Fibroblast of skin of scalp (primary cell): Measurements from ENCODE around the gene NANOS2. TPM values are rescaled to one million over a fixed set of nuclear protein-coding genes. Genes with fewer than 3 reads are reported as not detected.

Experiments
- DNase-seq: peaks from one replicate; pipeline ENCODE4 v3.0.0-alpha.2; 2013
- polyA plus RNA-seq, 2 experiments: library from polyadenylated mRNA; unstranded; fragments of 120-200 nt; gene quantifications; one replicate each; pipeline ENCODE4 v1.2.1, GENCODE V29; 2013; ENCODE audit not compliant: insufficient read length in 2 of 2

The NANOS2 gene
- polyA plus RNA-seq (2013, experiment 1 of 2; ENCODE audit: insufficient read length) = not detected
- polyA plus RNA-seq (2013, experiment 2 of 2; ENCODE audit: insufficient read length) = not detected

DNA sequence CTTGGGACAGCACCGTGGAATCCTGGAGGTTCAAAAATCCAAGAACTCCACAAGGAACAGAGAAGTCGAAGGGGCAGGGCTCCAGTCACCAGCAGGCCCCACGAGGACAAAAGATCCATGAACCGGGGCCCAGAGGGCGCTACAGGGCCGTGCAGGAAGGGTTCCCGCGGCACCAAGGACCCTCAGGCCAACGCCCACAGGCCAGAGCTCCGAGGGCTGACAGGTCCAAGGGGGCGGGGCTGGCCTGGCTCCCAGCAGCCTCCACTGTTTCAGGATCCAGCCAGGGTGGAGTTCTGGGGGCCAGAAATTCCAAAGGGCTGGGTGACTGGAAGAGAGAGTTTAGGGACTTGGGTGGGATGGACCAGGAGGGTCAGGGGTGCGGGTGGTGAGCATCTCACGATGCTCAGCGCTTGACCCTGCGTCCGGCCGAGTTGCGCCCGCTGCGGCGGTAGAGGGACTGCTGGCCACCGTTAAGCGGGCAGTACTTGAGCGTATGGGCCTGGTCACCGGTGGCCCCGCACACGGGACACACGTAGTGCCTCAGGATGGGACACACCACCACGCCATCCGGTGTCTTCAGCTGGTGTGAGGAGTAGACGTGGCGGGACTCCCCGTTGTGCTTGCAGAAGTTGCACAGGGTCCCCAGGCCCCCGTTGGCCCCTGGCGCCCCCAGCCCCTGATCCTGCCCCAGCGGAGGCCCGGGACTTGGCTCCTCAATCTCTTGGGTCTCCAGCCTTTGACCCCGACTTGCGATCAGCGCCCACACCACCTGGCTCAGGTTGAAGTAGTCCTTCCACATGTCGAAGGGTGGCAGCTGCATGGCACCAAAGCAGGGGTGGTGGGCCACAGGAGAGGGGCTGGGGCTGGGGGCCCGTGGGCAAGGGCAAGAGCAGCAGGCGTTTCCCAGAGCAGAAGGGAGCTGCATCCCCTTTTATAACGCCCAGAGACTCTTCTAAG lies at the start of gene NANOS2:
Gene NANOS2 (minus strand): TSS at position 905 of the 957 bp plus-strand sequence. CDS start 85 bp downstream, at position 820.
- DNase-seq = no peak

DNA sequence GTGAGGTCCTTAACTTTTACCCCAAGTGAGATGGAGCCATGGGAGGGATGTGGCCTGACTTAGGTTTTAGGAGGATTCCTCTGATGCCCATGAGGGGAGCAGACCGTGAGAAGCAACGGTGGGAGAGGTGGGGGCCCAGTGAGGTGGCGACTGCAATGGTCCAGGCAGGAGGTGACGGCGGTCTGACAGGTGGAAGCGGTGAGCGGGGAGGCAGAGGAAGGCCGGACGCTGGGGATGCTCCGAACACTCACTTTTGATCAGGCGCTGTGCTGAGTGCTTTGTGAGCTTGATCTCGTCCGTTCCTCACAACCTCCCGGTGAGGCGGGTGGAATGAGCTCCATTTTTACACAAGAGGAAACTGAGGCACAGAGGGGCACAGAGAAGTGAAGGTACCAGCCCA lies 47.4 kb upstream of the NANOS2 start:
- DNase-seq = no peak

- no peak for DNase-seq
These were observed 46.1 kb upstream of the NANOS2 start for GRCh38 chr19:45960595-45961235.

DNA sequence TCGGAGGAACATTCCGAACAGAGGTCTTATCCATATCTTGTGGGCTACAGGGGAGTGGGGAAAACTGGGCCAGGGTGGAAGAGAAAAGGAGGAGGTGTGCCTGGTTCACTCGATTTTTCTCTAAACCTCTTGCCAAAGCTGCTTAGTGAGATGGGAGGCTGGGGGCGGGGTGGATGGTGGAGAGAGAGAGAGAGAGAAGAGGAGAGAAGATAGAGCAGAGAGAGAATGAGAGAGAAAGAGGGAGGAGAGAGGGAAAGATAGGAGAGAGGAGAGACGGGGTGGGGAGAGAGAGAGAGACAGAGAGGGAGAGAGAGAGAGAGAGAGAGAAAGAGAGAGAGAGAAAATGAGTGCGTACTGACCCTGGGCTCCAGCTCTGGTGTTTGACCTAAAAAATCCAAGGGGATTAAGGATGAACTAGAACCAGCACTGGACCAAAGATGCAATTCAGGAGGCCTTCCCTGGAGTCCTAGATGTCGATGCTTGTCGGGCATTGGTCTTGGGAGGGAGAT lies 45.0 kb upstream of the NANOS2 start:
- DNase-seq = no peak

DNA sequence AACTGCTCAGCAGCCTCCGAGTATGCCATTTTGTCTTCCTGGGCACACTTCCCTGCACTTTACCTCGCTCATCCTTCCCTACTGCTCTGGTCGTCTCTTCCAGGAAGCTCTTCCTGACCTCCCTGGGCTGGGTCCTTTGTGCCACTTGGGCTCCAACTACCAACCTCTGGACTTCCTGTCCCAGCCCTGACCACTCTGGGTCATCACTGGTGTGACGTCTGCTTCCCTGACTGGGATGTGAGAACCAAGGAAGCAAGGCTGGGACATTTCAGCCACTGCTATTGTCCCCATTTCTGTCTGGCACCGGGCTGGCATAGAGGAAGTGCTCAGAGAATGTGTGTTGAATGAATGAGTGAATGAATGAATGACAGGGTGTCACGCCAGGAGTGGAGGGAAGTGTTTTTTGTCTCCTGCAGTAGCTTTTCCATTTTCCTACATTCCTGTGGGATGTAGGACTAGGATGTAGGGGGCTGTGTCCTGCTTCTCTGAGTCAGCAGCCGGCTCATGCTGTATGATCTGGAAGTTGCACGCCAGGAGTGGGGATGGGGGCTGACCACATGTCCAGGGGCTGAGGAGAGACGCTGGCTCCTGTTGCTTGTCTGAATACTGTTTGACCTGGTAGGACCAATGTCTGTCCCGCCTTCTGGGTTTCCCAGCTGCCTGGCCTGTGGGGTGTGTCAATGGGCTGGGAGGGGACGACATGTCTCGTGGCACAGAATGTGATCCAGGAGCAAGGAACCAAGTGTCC lies 44.4 kb upstream of the NANOS2 start:
- DNase-seq = peak; percentile 21

DNA sequence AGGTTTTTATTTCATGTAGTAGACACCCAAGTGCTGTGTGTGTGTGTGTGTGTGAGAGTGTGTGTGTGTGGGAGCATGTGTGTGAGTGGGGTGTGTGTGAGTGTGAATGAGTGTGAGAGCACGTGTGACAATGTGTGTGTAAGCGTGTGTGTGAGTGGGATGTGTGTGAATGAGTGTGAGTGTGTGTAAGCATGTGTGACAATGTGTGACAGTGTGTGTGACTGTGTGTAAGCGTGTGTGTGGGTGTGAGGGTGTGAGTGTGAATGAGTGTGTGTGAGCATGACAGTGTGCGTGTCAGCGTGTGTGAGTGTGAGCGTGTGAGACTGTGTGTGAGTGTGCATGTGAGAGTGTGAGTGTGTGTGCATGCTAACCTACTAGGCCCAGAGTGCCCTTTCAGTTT lies 43.7 kb upstream of the NANOS2 start:
- DNase-seq = no peak

DNA sequence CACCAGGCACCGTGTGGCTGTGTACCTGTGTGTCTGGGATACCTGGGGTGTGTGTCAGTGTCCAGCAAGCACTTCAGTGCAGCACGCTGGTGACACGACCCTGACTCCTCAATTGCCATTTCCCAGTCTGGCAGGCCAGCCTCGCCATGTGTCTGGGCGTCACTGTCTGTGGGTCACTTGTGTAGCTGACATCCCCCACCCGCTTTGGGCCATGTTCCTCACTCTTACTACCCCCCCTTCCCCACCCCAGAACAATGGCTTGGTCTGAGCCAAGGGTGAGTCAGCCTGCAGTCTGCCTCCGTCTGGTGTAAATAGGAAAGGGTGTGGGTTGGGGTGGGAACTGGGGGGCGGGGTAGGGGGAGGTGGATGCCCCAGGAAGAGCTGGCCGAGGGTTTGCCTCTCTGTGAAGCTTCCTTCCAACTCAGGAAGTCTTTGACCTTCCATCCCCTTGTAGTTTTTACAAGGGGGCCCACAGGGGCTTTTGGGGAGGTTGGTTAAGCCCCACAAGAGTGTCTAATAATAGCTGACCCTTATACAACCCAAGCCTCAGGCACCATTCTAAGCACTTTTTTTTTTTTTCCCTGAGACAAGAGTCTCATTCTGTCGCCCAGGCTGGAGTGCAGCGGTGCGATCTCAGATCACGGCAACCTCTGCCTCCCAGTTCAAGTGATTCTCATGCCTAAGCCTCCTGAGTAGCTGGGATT lies 41.5 kb upstream of the NANOS2 start:
- no peak for DNase-seq

- no peak for DNase-seq
These were observed 39.6 kb upstream of the NANOS2 start for GRCh38 chr19:45954156-45954555.

DNA sequence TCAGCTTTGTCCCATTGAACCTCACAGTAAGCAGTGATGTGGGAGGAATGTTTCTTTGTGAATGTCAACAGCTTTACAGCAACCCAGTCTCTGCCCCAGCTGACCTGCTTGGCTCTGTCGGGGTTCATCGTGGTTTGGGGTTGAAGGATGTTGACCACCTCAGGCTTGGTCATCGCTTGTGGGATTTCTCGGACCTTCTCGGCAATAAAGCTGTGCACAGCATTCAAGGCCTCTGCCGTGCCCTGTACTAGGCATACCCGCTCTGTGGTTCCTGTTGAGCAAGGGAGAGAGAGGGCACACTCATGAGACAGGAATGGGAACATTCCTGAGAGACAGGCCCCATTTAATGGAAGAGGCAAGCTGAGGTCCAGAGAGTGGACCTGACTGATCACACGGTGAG lies 39.1 kb upstream of the NANOS2 start:
- DNase-seq = no peak

DNA sequence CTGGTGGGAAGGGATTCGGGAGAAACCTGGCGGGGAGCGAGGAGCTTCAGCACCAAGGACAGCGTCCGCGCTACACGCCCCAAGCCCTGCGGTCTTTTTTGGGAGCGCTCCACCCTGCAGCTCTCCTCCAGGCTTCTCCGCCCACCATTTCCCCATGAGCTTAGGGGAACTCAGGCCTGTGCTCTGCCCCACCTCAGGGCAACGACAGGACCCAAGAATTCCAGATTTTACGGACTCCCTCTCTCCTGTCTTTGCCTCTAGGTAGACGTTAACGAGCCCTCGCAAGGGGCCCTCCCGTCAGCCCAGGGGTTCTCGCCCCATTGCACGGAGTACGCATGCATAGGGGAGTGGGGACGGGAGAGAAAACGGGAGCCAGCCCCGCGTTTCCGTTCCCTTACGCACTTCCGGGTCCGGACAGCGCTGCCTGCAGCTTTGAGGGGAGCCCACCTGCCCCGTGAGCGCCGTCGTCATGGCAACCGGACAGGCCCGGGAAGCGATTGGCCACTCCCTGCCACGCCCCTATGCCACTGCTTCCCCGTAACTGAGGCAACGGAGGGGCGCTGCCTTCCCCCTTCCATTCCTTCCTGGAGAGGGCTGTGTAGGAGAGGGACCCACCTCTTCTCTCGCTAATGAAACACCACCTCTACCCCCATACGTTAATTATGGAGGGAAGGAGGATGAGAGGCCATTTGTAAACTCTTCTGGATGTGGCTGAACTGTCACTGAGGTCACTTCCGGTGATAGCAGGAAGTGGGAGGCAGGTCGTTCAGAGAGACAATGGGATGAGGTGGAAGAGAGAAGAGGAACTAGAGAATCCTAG lies 38.3 kb upstream of the NANOS2 start:
- DNase-seq = peak; percentile 61

DNA sequence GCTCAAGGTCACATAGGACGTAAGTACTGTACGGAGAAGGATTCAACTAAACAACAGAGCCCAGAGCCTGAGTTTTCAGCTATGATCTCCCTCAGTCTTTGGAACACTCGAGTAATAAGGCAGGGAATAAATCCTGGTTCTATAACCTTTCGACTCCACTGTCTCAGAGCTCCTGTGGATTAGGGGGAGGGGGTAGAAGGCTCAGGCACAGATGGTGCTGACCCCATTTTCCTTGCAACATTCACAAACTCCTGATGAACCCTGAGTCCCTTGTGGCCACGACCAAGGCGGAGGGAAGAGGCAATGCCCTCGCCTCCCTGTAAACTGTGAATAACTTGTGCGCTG lies 37.7 kb upstream of the NANOS2 start:
- no peak for DNase-seq

GRCh38 chr19:45947926-45948325 lies 33.3 kb upstream of the NANOS2 start:
- DNase-seq = no peak

- DNase-seq = no peak
These were observed 25.9 kb upstream of the NANOS2 start for GRCh38 chr19:45940515-45940805.

- no peak for DNase-seq
These were observed 25.4 kb upstream of the NANOS2 start for GRCh38 chr19:45939792-45940514.

GRCh38 chr19:45938733-45939319 lies 24.2 kb upstream of the NANOS2 start:
- no peak for DNase-seq

DNA sequence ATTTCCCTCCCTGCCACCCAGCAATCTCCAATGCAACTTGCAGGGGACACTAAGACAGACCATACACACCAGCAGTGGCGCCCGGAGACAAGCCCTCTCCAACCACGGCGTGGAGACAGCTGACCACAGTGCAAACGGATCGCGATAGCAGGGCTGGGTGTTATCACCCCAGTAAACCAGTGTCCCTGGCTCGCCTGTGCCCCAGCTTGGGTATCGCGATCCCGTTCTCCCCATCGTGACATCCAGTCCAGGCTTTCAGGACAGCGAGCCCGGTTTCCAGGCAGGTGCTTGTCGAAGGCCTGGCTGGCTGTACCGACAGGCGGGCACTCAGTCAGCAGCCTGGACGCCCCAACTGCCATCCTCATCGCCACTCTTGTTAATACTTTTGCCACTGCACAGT lies 20.7 kb upstream of the NANOS2 start:
- DNase-seq = no peak

DNA sequence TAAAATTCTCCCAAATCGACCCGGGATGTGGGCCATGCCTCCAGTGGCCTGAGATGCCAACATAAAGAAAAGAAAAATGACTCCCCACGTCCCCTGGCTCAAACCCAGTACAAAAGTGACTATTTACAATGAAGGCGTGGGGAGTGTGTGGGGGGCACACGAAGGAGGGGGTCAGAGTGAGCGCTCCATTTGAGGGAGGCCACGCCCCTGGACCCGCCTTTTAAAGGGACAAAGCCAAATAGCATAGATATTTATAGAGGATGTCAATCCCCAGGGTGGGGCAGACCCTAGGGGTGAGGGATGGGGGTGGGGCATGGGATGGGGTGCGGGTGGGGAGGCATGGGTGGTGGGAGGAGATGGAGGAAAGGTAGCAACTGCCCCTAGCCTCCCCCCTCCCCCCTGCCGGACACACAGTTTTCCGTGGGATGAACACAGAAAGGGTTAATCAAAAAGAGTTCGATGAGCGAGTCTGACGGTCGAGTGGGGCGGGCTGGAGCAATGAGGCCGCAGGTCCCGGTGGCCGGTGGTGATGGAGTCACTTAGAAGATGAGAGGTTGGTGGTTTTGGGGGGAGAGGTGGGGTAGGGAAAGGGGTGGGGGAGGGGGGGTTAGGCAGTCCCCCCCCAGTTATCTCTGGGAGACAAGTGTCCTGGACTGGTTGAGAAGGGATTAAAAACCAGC lies 20.1 kb upstream of the NANOS2 start:
- DNase-seq = no peak

GRCh38 chr19:45933759-45934158 lies 19.2 kb upstream of the NANOS2 start:
- DNase-seq = no peak

DNA sequence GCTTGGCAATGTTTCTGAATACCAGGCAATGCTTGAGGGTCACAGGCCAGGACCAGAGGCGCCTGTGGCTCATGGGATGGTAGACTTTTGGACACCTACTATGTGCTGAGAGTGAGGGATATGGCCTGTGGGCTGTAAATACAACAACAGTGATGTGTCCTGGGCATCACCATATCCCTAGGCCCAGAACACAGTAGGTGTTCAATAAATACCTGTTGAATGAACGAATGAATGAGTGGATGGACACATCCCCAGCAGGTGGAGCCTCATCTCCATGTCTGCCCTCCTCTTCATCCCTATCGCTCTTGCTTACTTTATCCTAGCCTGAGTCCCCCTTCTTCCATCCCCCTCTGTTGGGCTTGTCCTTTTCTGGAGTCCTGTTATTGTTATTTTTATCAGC lies 16.5 kb upstream of the NANOS2 start:
- DNase-seq = no peak

- DNase-seq = no peak
These were observed 14.7 kb upstream of the NANOS2 start for GRCh38 chr19:45929247-45929646.
